HG03571 (cell line): ENCODE results near the gene ADAR.

Experiments used
- ATAC-seq: cut with Tn5 transposase; IDR thresholded peaks from one replicate; pipeline ENCODE4 v1.9.1; 2021; ENCODE audit not compliant: unreplicated experiment

ADAR gene

DNA sequence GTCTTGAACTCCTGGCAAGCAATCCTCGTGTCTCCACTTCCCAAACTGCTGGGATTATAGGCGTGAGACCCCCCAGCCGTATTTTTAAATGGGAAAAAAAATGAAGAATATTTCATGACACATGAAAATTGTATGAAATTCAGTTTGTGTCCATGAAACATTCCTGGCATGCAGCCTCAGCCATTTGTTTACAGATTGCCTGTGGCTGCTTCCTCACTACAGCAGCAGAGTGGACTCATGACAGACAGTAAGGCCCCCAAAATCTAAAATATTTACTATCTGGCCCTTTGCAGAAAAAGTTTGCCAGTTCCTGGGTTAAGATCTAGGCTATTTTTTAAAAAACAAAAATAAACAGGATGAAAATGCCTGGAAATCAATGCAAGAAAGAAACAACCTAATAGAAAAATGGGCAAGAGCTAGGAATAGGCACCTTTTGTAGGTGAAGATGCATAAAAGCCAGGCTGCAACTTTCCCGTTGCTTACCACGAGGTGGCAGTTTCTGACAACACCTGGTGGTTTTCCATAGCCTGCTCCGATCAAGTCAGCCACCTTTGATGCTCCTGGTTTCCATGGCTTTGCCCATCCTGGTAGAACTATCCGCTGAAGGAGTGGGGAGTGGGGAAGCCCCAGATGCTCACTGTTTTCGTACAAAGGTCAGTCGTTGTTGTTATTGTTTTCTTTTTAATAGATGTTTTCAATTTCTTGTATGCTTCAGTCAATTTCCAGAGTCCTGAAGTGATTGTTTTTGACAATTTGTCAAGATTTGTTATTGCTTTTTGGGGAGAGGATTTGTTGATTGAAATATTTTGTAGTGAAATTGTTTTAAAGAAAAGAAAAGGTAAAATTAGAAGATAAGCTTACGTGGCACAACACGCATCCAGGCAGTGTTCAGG lies 73.8 kb downstream of the ADAR start:
- ATAC-seq, result no peak
